HG03064 (cell line): ENCODE measurements around the gene SV2B.

Experiments used
- ATAC-seq: cut with Tn5 transposase; IDR thresholded peaks from one replicate; pipeline ENCODE4 v1.9.1; 2021; ENCODE audit warnings: low read depth; ENCODE audit not compliant: unreplicated experiment

SV2B gene

DNA sequence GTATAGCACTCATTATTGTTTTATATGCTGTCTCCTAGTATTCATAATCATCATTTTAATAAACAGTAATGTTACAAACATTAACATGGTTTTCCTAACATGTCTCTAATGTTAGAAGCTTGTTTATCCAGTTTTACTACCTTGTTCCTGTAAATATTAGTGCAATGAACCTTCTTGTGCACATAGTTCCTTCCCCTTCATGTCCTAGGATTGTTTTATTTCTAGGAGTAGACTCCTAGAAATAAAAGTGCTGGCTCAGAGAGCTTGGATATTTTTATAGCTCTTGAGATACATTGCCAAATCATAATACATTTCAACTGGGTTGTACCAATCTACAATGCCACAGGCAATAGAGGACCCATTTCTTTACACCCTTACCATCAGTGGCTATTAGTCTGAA, 161.3 kb downstream of the SV2B start:
- ATAC-seq, result no peak

DNA sequence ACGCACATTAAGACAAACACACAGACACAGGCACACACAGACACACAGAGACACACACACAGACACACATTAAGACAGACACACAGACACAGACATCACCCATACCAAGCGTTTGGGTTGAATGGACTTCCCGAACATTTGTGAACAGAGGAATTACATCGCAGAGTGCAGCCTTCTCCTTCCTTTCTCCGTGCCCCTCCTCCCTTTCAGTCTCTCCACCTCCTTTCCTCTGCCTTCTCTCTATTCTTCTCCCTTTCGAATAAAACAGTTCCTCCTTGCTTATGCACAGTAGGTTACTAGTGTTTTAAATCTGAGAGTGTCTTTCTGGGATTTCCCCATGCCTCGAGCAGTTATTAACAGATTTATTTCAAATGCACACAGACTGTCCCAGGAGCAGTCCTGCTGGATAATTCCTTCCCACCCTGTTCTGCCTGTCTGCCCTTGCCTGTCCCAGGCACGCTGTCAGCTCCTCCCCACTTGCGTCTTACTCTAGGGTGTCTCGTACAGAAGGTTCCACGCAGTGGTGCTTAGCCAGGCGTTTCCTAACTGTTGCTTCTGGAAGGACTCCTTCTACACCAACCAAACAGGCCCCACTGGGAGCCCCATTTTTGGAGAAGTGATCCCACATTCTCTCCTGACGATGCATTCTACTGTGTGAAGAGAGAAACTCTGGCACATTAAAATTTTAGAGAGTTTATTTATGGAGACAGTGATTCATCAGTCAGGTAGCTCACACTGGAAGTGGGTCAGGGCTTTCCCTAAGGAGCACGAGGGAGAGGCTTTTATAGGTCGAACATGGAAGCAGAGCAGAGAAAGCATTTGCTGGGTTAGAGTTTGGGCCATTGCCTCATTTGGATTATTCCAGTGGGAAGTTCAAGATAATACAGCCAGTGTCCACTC, 163.8 kb downstream of the SV2B start:
- no peak for ATAC-seq

DNA sequence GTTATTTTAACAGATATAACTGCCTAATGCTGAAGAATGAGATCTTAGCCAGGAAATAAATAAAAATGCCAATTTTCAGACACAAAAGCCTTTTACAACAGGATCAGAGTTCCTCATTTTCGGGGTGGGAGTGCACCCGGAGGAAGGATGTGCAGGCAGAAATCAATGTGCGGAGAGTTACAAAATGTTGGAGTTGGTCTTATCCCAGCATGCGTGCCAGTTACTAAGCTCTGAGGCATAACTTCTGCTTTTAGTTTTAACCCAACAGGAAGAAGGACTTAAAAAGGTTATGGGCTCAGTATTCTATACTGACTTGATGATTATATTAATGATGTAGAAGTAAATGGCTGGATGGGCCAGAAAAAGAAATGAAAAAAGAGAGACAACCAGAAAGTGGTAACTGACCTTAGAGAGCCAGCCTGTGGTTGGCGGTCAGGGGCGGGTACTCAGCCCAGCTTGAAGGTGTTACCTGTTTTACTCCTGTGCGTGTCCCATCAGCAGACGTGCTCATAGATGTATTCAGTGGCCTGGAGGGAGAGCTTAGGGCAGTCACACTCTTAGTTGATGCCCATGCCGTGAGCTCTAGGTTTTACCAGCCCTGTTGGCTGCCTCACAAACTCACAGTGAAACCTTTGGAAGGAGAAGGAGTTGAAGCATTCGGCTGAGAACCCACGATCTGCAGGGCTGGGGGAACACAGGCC, 164.7 kb downstream of the SV2B start:
- no peak for ATAC-seq

DNA sequence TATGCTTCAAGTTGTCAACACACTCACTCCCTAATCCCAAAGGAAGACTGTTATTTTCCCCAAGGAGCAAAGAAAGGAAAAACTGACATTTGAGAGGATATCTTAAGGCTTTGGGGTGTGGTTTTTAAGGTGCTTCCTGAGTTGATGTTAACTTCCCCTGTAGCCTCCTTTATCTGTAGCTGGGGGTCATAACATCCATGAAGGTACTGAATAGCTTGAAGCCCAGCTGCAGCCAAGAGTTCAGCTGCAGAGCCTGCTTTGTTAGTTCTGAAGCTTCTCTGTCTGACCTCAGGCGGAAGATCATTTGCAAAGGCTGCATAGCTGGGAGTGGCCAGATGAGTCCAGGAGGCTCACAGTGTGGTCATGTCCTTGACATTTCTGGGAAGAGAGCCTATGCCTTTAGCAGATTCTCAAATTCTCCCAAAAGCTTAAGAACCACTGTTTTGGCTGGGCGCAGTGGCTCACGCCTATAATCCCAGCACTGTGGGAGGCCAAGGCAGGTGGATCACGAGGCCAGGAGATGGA, 165.4 kb downstream of the SV2B start:
- ATAC-seq, result no peak

DNA sequence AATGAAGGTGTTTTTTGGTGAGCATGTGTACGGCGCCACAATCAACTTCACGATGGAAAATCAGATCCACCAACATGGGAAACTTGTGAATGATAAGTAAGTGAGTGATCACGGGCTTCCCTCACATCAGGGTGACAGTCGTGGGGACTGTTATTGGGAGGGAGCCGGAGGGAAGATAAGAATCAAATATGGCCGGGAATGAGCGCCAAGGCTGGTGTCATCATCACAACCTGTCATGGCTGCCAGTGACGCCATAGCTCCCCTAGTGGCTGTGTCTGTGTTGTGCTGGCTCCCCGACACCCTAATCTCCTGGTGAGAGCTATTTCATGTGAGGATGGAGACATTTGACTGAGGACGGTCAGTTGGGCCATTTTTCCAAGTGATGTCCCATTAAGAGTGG, 168.5 kb downstream of the SV2B start:
- ATAC-seq, result no peak

DNA sequence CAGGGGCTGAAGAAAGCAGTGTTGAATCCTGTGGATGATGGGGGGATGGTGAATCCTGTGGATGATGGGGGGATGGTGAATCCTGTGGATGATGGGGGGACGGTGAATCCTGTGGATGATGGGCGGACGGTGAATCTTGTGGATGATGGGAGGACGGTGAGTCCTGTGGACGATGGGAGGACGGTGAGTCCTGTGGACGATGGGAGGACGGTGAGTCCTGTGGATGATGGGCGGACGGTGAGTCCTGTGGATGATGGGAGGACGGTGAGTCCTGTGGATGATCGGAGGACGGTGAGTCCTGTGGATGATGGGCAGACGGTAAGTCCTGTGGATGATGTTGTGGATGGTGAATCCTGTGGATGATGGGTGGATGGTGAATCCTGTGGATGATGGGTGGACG, 170.7 kb downstream of the SV2B start:
- no peak for ATAC-seq

DNA sequence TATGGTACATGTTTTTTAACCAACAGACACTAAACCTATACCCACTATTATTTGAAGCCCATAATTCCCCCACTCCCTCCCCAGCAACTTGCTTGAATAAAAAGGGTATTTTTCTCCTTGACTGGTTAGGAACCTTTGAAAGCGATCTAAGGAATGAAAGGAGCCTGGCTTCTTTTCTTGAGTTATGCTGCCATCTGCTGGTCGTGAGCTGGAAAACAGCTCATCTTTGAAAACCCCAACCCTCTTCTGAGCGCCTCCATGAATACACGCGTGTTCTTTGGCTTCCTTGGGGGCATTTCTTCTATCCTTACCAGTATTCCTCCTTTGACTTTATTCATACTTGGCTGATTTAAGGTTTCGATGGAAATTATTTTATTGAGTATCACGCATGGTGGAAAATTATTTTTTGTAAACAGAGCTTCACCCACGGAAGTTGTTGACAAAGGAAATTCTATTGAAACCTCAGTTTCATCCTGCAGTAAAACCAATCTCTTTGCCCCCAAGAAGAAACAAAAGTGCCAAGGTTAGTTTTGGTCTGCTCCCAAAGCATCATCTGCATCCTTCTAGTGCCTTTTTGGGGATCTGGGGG, 171.6 kb downstream of the SV2B start:
- ATAC-seq, result no peak

DNA sequence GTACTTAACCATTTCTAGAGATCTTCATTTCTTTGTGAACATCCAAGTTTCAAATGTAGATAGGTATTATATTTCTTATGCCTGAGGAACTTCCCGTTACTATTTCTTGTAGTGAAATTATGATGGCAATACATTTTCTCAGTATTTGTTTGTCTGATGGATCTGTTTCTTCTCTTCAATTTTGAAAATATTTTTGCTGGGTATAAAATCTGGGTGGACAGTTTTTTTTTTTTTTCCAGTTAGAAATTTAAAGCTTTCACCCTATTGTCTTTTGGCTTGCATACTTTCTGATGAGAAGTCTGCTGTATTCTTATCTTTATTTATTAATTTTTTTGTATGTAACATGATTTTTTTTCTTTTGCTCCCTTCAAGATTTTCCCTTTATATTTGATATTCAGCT, 175.8 kb downstream of the SV2B start:
- no peak for ATAC-seq

DNA sequence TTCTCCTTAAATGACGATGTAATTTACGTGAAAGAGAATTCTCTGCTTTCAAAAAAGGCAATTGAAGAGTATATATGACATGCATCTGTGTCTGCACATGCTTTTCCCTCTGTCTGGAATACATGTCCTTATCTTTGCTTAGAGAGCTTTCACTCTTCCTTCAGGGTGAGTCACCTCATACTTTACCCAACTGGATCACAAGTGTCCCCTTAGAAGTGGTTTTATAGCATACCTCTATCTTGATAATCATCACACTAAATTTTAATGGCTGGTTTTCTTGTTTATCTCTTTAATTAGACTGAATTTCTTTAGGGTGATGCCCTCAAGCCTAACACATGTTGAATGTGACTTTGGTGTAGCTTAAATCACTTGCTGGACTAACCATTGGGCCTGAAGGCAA, 178.9 kb downstream of the SV2B start:
- ATAC-seq, result no peak

DNA sequence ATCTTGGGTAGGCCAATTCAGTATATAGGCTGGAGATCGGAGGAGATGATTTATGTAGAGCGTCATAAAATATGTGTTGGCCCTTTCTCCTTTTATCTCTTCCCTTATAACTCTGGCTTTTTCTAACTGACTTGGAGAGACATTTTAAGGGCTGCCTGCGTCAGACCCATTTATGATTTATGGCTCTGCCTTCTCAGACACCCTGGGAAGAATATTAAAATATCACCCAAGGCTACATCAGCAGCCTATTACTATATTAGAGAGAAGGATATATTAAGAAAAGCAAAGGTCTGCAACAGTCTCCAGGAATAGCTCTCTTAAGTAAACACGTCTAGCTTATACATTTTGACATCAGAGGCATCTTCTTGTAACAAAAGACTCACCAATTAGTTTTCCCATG, 179.4 kb downstream of the SV2B start:
- ATAC-seq, result no peak

DNA sequence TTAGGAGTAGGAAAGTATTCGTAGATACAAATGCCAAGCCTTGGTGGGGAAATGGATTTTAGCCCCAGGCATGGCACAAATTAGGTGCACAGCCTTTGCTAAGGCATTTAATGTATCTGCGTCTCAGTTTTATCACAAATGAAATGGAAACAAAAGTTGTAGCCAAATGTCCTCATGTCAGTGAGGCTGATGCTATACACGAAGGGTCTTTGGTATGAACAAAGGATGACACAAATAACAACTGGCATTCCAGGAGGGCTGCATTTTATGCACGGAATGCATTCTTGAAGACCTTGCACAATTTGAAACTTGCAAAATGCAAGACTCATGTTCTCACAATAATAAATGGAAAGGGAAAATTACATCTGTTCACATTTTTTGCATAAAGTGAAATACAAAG, 181.9 kb downstream of the SV2B start:
- ATAC-seq, result no peak

DNA sequence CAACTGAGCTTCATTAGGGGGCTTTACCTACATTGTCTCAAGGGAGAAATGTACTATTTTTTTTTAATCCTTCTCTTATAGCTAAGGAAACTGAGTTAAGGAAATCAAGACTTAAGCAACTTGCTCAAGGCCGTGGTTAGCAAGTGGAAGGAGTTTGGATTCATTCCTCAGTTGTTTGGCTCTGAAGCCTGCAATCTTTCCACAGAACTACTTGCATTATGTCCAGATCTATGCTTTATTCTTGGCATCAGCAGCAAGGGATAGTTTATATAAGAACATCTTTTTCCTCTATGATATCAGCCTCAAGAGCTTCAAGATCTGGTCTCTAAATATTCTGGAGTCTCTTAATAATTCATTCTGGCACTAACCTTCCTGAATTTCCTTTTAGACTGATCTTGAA, 182.4 kb downstream of the SV2B start:
- ATAC-seq, result no peak

DNA sequence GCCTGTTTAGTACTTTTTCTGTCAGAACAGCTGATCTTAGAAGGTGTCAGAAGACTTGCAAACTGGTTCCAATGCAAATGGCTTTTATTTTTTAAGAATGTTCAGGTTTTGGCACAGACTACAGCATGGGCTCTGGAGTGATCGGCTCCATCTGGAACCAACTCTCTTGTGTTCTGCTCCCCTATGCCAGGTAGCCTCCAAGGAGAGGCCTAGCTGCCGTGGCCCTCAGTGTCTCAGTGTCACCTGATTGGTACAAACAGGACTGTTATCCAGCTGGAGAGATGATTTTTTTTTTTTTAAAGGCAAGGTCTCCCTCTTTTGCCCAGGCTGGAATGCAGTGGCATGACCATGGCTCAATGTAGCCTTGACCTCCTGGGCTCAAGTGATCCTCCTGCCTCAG, 183.1 kb downstream of the SV2B start:
- no peak for ATAC-seq

DNA sequence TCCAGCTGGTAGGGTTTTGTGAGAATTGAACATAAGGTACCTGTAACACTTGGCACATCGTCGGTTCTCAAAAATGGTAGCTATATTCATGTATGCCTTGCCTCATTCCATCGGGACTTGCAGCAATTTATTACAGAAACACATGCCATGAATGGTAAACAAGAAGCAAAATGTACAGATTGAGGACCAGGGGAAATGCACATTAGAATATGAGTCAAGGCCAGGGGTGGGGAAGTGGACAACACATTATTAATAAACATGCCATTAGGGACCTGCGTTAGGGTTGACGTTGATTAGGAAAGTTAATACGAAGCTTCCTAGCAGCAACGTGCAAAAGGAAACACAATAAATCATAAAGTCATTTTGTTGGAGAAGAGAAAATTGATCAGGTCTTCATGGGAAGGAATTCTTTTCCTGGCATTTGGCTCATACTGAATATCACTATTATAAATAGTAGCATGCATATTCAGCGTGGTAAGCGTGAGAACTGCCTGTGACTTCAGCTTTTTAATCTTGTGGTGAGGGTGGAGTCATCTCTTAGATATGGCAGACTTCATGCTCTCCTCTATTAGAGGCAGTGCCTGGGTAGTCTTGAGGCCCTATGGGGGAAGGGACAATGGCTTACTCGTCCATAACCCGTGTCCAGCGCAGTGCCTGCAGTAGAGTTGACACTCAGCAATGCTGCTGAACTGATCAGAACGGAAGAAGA, 184.9 kb downstream of the SV2B start:
- ATAC-seq, result no peak

DNA sequence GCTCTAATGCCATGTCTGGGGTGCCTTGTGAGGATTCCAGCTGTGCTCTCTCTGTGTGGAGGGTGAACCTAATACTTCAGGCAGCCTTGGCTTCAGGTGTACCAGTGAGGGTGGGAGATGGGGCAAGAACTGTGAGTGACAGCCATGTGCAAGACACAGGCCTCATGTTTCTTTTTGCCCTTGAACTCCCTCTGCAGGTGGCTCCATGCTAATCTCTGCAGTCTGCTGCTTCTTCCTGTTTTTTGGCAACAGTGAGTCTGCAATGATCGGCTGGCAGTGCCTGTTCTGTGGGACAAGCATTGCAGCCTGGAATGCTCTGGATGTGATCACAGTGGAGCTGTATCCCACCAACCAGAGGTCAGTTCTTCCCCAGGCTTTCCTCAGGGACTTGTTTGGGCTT, 189.3 kb downstream of the SV2B start:
- ATAC-seq, result no peak

DNA sequence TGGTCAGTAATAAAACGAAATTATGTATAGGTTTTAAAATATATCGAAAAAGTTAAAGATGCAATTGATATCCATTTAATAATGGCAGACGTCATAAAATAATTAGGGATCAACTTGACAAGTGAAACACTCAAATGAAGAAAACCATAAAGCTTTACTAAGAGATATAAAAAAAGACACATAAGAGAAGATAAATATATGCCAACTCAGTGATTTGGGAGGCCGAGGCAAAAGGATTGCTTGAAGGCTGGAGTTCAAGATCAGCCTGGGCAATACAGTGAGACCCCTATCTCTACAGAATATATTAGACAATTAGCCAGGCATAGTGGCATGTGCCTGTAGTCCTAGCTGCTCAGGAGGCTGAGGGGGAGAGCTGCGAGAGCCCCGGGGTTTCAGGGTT, 190.5 kb downstream of the SV2B start:
- ATAC-seq, result no peak

DNA sequence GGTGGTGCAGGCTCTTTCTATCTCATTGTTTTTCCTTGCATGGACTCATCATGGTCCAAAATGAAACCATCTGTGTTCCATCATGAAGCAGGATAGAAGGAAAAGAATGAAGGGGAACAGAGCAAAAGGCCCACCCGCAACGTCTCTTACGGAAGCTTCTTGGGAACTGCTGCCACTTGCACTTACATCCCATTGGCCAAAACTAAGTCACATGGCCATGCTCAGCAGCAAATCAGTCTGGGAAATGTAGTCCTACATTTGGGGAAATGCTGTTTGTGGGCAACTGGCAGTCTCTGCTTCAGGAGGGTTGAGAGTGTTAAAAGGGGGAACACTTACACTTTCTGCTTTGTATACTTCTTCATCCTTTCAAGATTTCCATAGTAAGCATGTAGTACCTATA, 191.6 kb downstream of the SV2B start:
- no peak for ATAC-seq

DNA sequence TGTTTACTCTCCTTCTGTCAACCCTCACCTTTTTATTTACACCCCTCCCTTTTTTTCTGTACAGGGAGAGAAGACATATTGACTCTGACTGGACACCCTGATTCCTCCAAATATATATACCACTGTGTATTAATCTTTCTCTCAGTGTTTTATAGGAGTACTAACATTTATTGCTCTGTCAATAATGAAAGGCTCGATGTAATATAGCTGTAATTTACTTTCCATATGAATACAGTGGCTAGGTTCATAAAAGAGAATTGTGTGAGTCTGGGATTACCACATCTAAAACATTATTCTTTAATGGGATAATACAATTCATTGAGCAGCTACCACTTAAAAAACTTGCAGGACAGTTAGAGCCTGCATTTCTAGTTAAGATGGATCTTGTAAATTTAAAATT, 194.3 kb downstream of the SV2B start:
- no peak for ATAC-seq

DNA sequence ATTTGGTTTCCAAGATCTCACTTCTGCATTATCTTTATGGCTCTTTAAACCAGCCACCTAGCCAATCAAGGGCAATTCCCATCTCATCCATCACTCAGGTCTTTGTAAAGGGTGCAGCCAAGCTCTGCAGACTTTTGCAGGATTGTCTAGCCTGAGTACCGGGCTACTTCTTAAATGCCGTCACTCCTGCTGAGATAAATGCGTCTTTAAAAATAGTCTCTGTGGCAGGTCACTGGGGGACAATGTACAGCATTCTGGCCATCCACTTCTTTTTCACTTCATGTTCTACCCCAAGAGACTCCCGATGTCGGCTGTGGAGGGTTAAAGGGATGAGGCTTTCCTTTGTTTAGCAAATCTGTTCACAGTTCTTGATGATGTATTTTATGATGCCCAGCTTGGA, 194.7 kb downstream of the SV2B start:
- ATAC-seq, result no peak

DNA sequence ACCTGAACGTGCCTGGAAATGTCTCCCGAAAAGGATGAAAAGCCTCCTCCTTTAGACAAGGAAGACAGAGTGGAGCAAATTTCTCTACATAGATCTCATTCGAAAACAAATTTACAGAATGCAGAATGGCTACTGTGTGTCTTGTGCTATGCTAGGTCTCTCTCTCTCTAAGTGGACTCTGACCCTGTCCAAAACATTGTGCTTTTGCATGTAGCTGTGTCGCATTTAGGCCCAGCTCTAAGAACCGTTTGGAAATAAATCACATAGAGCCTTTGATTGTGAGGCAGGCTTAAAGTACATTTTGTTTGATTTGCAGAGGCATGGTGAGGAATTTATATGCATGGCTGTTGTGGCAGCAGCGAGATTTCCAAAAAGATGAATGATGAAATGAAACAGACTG, 198.0 kb downstream of the SV2B start:
- no peak for ATAC-seq
